Esophagus squamous epithelium (tissue), 5 donors: ENCODE measurements around the gene NLRC5. TPM values are rescaled to one million over a fixed set of nuclear protein-coding genes. Genes with fewer than 3 reads are reported as not detected.
A peak's percentile ranks its signal among the peaks of the same experiment; 100 is the strongest.

ENCODE experiments used
- DNase-seq: peaks from one replicate; lab custom pipeline; 2025; lab: John Stamatoyannopoulos, UW
- H3K27ac ChIP-seq, 4 donors: fragments of 200-600 bp; sonication (generic); one replicate each; pipeline ENCODE4 v1.5.1; 2016 to 2019; ENCODE audit warnings: mild to moderate bottlenecking in 1 of 4
- H3K27me3 ChIP-seq, 4 donors: fragments of 200-600 bp; sonication (generic); 1 replicate in 3 of 4; 2 replicates in 1 of 4; pipeline versions ENCODE4 v1.5.1 to v1.6.0; 2017 to 2021; ENCODE audit warnings: antibody characterized with exemption in 1 of 4
- H3K36me3 ChIP-seq, 3 donors: fragments of 200-600 bp; sonication (generic); one replicate each; pipeline ENCODE4 v1.5.1; 2016 to 2019
- H3K4me1 ChIP-seq, 3 donors: fragments of 200-600 bp; sonication (generic); one replicate each; pipeline ENCODE4 v1.5.1; 2017 to 2019
- H3K4me3 ChIP-seq, 4 donors: fragments of 200-600 bp; sonication (generic); 1 replicate in 3 of 4; 2 replicates in 1 of 4; pipeline ENCODE4 v1.5.1; 2016 to 2019; ENCODE audit warnings: mild to moderate bottlenecking in 2 of 4, moderate library complexity in 1 of 4
- H3K9me3 ChIP-seq, 3 donors: fragments of 200-600 bp; sonication (generic); one replicate each; pipeline ENCODE4 v1.5.1; 2016 to 2019
- POLR2A ChIP-seq, 4 donors: fragments of 450-650 bp; IDR thresholded peaks; one replicate each; pipeline ENCODE4 v1.6.1; 2017; ENCODE audit warnings: antibody characterized with exemption in 4 of 4, mild to moderate bottlenecking in 4 of 4, moderate library complexity in 3 of 4
- WGBS, 2 donors: methylation state at CpG; one replicate each; pipeline ENCODE4 v1.1.5; 2018; 5-methylcytosine and 5-hydroxymethylcytosine counted together
- intact Hi-C: fragments of 100-400 bp; cut with DNase I; formaldehyde crosslinking; loops from one replicate; pipeline ENCODE4 v1.15.0; 2022
- total RNA-seq, 4 donors: library from RNA; depleted of rRNA; stranded (reverse); fragments of >200 nt; gene quantifications; one replicate each; pipeline ENCODE4 v1.1.0, GENCODE V29; 2016
- TF ChIP-seq, protein P1 (sequence below), 6 experiments: fragments of 450-650 bp in 4 of 6; fragments of 200-600 bp in 2 of 6; sonication (generic) in 2 of 6; IDR thresholded peaks; one replicate each; pipeline ENCODE4 v1.5.1; 2016 to 2019; ENCODE audit warnings: antibody characterized with exemption in 6 of 6, mild to moderate bottlenecking in 4 of 6, moderate library complexity in 4 of 6
- donor health status: DM: yes; HTN: yes; CAD: no.

NLRC5 gene
- total RNA-seq, 4 donors from 2014 or later = 7.7 to 25.2 (median 14.1) TPM

GRCh38 chr16:57083485-57084126, 94.2 kb downstream of the NLRC5 start:
- Histone ChIP-seq H3K36me3 (peaks cover 0 to 42% (median 0%) of the 10 kb centered on the region in 3 donors), H3K27me3 (no peaks in the 10 kb centered on the region), H3K4me1 (peaks cover 0 to 10% (median 0%) of the 10 kb centered on the region in 3 donors), H3K4me3 (no peak overlapping the region), H3K27ac (no peak overlapping the region), H3K9me3 (no peaks in the 10 kb centered on the region)
- DNase-seq = no peak
- no peak for TF ChIP-seq POLR2A (IDR thresholded peaks at IDR 0.05)
- TF ChIP-seq, protein P1, sequence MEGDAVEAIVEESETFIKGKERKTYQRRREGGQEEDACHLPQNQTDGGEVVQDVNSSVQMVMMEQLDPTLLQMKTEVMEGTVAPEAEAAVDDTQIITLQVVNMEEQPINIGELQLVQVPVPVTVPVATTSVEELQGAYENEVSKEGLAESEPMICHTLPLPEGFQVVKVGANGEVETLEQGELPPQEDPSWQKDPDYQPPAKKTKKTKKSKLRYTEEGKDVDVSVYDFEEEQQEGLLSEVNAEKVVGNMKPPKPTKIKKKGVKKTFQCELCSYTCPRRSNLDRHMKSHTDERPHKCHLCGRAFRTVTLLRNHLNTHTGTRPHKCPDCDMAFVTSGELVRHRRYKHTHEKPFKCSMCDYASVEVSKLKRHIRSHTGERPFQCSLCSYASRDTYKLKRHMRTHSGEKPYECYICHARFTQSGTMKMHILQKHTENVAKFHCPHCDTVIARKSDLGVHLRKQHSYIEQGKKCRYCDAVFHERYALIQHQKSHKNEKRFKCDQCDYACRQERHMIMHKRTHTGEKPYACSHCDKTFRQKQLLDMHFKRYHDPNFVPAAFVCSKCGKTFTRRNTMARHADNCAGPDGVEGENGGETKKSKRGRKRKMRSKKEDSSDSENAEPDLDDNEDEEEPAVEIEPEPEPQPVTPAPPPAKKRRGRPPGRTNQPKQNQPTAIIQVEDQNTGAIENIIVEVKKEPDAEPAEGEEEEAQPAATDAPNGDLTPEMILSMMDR (IDR thresholded peaks at IDR 0.05) = no peak
- intact Hi-C loops = no loop called here
- WGBS, 2 donors = 64 to 72% methylated on average over 7 of the region's 7 CpGs

GRCh38 chr16:57084257-57084770, 95.0 kb downstream of the NLRC5 start:
- intact Hi-C loops = no loop called here
- peak overlapping the region in 1 of 4 donors; percentile 10 for H3K27ac ChIP-seq
- peaks cover 0 to 35% (median 0%) of the 10 kb centered on the region in 3 donors for H3K36me3 ChIP-seq
- no peaks in the 10 kb centered on the region for H3K27me3 ChIP-seq
- peak; percentile 22 for DNase-seq
- no peaks in the 10 kb centered on the region for H3K9me3 ChIP-seq
- H3K4me1 ChIP-seq = peaks cover 0 to 10% (median 0%) of the 10 kb centered on the region in 3 donors
- H3K4me3 ChIP-seq = no peak overlapping the region
- TF ChIP-seq, protein P1 (IDR thresholded peaks at IDR 0.05) = peak; percentile 94 to 99 (median 97)
- TF ChIP-seq POLR2A (IDR thresholded peaks at IDR 0.05) = no peak
- WGBS, 2 donors = 10% methylated on average over 6 of the region's 9 CpGs

DNA sequence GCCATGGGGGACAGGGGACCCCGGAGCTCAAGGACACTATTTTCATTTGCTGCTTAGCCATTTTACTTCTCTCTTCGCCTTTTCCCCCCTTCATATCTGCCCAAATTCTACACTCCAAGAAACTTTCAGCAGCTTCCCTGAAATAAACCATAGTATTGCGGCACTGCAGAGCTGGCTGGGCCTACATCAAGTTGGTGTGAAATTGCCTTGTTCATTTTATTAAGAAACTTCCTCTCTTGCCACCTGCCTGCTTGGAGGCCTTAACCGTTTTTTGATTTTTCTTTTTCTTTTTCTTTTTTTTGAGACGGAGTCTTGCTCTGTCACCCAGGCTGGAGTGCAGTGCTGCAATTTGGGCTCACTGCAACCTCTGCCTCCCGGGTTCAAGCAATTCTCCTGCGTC, 95.6 kb downstream of the NLRC5 start:
- TF ChIP-seq, protein P1 (IDR thresholded peaks at IDR 0.05) = no peak
- no peak for TF ChIP-seq POLR2A (IDR thresholded peaks at IDR 0.05)
- Histone ChIP-seq H3K27ac (no peak overlapping the region), H3K4me1 (peaks cover 0 to 10% (median 0%) of the 10 kb centered on the region in 3 donors), H3K36me3 (peaks cover 0 to 28% (median 0%) of the 10 kb centered on the region in 3 donors), H3K4me3 (no peak overlapping the region), H3K27me3 (no peaks in the 10 kb centered on the region), H3K9me3 (no peaks in the 10 kb centered on the region)
- 76 to 83% methylated on average over 7 of the region's 7 CpGs for whole genome bisulfite sequencing, 2 donors
- intact Hi-C loops = no loop called here
- no peak for DNase-seq

- TF ChIP-seq, protein P1 (IDR thresholded peaks at IDR 0.05) = no peak
- TF ChIP-seq POLR2A (IDR thresholded peaks at IDR 0.05) = no peak
- Histone ChIP-seq H3K36me3 (peaks cover 0 to 12% (median 0%) of the 10 kb centered on the region in 3 donors), H3K27me3 (peaks cover 0 to 2% (median 0%) of the 10 kb centered on the region in 4 donors), H3K27ac (no peak overlapping the region), H3K9me3 (no peaks in the 10 kb centered on the region), H3K4me1 (peaks cover 0 to 22% (median 7%) of the 10 kb centered on the region in 3 donors), H3K4me3 (no peak overlapping the region)
- WGBS, 2 donors = 75 to 80% methylated on average over 2 of the region's 2 CpGs
- DNase-seq = no peak
- intact Hi-C loops = no loop called here
These were observed 97.6 kb downstream of the NLRC5 start for GRCh38 chr16:57087003-57087402.

- TF ChIP-seq, protein P1 (IDR thresholded peaks at IDR 0.05) = no peak
- no peak for TF ChIP-seq POLR2A (IDR thresholded peaks at IDR 0.05)
- H3K36me3 ChIP-seq = no peaks in the 10 kb centered on the region
- no peak for DNase-seq
- H3K9me3 ChIP-seq = no peaks in the 10 kb centered on the region
- H3K27me3 ChIP-seq = peaks cover 0 to 3% (median 0%) of the 10 kb centered on the region in 4 donors
- no peak overlapping the region for H3K4me3 ChIP-seq
- peaks cover 16 to 35% (median 20%) of the 10 kb centered on the region in 3 donors for H3K4me1 ChIP-seq
- intact Hi-C loops = no loop called here
- no peak overlapping the region for H3K27ac ChIP-seq
- WGBS, 2 donors = 59 to 68% methylated on average over 8 of the region's 8 CpGs
These were observed 100.0 kb downstream of the NLRC5 start for GRCh38 chr16:57089406-57089805.
